HepG2 (cell line): Measurements from ENCODE around the gene BICRA.

Experiments
- CREB3 ChIP-seq: sonication (generic); formaldehyde crosslinking; IDR thresholded peaks from 2 replicates; pipeline ENCODE4 v1.5.0; 2020; ENCODE audit warnings: missing genetic modification reagents
- HNRNPL ChIP-seq: fragments of 200-400 bp; formaldehyde crosslinking; IDR thresholded peaks from 2 replicates; pipeline ENCODE4 v1.6.1; 2017; ENCODE audit warnings: mild to moderate bottlenecking, low read depth, low read length
- MTF2 ChIP-seq: sonication (generic); formaldehyde crosslinking; IDR thresholded peaks from 2 replicates; pipeline ENCODE4 v1.5.0; 2020; ENCODE audit warnings: missing genetic modification reagents, borderline replicate concordance
- NONO ChIP-seq, 2 experiments: fragments of 450-650 bp in 1 of 2; sonication (generic) in 1 of 2; formaldehyde crosslinking in 1 of 2; IDR thresholded peaks in 1 of 2; conservative IDR thresholded peaks in 1 of 2; 2 replicates each; pipeline versions ENCODE4 v1.6.1 to v1.8.0; 2017 to 2022; ENCODE audit warnings: mild to moderate bottlenecking in 1 of 2, missing genetic modification reagents in 1 of 2, moderate library complexity in 1 of 2
- POLR2A ChIP-seq, 2 experiments: IDR thresholded peaks; 2 replicates each; pipeline ENCODE4 v1.6.1; 2011; ENCODE audit warnings: low read depth in 2 of 2, low read length in 2 of 2, mild to moderate bottlenecking in 1 of 2, moderate library complexity in 1 of 2; ENCODE audit not compliant: insufficient read depth in 1 of 2
- REST ChIP-seq, 2 experiments: IDR thresholded peaks; 2 replicates each; pipeline ENCODE4 v1.6.1; 2011 to 2012; ENCODE audit warnings: low read length in 2 of 2, borderline replicate concordance in 1 of 2, low read depth in 1 of 2, mild to moderate bottlenecking in 1 of 2, moderate library complexity in 1 of 2
- SMAD3 ChIP-seq: sonication (generic); formaldehyde crosslinking; IDR thresholded peaks from 2 replicates; pipeline ENCODE4 v1.4.0; 2020; ENCODE audit warnings: missing genetic modification reagents
- ZNF260 ChIP-seq: sonication (generic); formaldehyde crosslinking; IDR thresholded peaks from 2 replicates; pipeline ENCODE4 v1.4.0; 2020; ENCODE audit warnings: missing genetic modification reagents, low read depth, mild to moderate bottlenecking, borderline replicate concordance
- ZNF75D ChIP-seq: sonication (generic); formaldehyde crosslinking; IDR thresholded peaks from 2 replicates; pipeline ENCODE4 v1.8.1; 2023; ENCODE audit warnings: missing genetic modification reagents, mild to moderate bottlenecking, borderline replicate concordance

DNA sequence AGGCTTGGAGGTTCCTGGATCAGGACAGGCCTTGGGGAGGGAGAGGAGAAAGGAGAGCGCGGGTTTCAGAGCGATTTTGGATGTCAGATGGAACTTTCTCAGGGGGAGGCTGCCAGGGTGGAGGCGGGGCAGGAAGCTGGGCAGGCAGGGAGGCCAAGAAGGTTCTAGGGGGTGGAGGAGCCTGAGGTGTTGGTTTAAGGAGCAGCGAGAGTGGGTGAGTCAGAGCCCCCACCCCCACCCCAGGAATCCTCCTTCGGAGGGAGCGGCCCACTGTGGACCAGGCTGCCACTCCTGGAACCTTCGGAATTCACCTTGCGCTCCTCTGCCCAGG lies 120.5 kb downstream of the BICRA start:
- TF ChIP-seq CREB3 (CRISPR knock-in tag) (no peak), ZNF75D (no peak), SMAD3 (no peak), POLR2A (IDR thresholded peaks at IDR 0.05; ENCODE audit: insufficient read depth in 1 of 2, low read depth in 2 of 2, low read length in 2 of 2) (no peak), REST (IDR thresholded peaks at IDR 0.05; ENCODE audit: borderline replicate concordance in 1 of 2, low read depth in 1 of 2, low read length in 2 of 2) (no peak), NONO (IDR thresholded peaks at IDR 0.05) (no peak), NONO (CRISPR knock-in tag; conservative IDR thresholded peaks at IDR 0.05) (no peak), HNRNPL (no peak), ZNF260 (CRISPR knock-in tag) (no peak), MTF2 (CRISPR knock-in tag) (no peak)
